Measurements from ENCODE around the gene LARP4. TPM values are rescaled to one million over a fixed set of nuclear protein-coding genes. Genes with fewer than 3 reads are reported as not detected.
"Not testable (repeated sequence)": the region's sequence is repeated elsewhere in the genome, so short reads cannot be mapped to it uniquely, and the experiment has no call there.

LARP4 gene
- polyA plus RNA-seq, 1 donor, result 49.9 TPM

DNA sequence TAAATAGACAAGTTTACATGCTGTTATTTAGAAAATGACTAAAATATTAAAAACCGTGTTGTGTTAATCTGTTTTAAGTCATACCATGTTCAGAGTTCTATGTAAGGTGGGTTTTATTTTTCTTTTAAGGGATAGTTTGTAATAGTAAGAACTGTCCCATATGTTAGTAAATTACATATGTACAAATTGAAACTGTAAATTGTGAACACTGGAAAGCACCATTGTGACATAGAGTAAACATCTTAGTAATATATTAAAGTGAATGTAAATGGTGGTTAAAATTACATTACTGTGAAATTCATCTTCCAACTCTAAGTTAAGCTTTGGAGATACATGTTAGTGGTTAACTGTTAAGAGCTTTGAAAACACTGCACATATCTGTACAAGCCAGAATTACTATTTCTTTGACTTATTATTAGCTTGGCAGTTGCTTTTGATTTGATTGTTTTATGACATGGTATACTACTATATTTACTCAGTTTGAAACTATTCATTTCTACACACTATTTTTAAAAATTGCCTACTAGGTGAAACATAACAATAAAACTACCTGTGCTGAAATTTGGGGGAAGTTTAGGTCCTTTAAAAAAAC, 76.7 kb downstream of the LARP4 start:
- DNase-seq, result no peak

DNA sequence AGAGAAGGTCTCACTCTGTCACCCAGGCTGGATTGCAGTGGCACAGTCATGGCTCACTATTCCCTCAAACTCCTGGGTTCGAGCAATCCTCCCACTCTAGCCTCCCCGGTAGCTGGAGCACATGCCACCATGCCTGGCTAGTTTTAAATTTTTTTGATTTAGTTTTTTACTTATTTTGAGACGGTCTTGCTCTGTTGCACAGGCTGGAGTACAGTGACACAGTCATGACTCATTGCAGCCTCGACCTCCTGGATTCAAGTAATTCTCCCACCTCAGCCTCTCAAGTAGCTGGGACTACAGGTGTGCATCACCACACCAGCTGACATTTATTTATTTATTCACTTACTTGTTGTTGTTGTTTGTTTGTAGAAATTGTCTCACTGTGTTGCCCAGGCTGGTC, 81.9 kb downstream of the LARP4 start:
- DNase-seq, result no peak

DNA sequence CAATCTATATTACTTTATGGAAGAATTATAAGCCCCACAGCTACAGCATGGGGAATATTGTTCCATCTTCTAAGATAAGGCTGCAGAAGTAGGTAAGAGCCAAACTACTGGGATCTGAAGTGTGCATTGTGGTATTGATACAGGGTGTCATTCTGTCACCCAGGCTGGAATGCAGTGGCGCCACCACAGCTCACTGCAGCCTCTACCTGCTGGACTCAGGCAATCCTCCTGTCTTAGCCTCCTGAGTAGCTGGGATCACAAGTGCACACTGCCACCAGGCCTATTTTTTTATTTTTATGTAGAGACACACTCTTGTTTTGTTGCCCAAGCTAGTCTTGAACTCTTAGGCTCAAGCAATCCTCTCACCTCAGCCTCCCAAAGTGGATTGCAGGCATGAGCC, 82.8 kb downstream of the LARP4 start:
- DNase-seq, result no peak

DNA sequence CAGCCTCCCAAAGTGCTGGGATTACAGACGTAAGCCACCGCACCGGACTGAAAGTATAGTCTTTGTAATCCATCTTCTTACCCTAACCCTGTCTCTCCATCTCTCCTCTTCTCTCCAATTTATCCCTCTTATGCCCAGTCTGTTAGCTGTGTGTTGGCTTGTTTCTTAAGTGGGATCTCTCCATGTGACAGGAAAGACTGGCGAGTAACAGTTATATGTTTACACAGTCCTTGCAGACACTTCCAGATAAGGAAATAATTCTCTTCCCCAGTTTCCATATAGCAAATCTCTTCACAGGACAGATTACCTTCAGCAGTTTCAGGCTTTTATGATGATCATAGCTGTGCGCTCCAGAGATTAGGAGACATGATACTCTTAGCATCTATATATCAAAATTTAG, 88.1 kb downstream of the LARP4 start:
- DNase-seq, result no peak

DNA sequence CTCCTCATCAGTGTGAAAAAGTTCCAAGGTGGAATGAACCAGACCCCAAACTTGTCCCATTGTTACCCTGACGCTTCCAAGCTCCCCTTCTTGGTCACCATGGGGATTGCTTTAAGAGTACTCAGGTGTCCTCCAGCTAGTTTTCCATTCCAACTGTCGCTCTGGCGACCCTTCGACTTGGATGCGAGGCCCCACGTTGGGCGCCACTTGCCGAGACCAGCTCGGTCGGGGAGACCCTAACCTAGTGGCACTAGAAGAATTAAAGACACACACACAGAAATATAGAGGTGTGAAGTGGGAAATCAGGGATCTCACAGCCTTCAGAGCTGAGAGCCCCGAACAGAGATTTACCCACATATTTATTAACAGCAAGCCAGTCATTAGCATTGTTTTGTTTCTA, 97.4 kb downstream of the LARP4 start:
- not testable (repeated sequence) for DNase-seq

DNA sequence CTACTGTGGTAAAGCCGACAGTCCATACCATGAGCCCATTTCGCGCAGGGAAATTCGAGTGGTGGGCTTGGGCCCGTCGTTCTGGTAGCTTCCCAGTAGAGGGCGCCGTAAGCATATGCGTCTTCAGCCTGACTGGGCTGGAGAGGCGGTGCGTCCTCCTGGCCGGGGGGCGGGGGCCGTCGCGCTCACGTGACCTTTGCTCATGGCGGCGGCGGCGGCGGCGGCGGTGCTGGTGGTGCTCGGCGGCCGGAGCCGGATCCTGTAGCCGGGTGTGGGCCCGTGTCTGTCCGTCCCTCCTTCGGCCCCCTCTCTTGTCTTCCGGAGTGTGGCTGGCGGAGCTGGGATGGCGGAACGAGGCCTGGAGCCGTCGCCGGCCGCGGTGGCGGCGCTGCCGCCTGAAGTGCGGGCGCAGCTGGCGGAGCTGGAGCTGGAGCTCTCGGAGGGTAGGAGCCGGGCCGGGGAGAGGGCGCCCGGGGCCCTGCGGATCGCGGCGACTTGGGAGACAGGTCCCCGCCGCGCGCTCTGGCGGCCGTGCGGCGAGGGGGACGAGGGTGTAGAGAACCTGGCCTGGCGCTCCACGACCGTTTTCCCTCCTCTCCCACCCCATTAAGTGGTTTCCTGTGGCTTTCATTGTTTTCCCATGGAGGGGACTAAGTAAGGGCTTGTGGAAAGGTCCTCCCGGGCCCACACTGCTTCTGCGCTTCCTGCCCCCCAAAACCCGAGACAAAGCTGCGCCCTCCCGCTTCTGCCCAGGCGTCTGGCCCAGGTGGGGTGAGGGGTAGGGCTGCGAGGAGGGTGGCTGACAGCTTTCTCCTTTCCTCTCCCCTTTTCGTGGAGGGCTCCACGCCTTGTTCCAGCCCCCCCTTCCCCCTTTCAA, 104.4 kb downstream of the LARP4 start, which contains the start of gene DIP2B:
Gene DIP2B (plus strand): TSS at position 188 of the 877 bp plus-strand sequence. CDS start 156 bp downstream, at position 344.
- DNase-seq, result peak; percentile 92

DNA sequence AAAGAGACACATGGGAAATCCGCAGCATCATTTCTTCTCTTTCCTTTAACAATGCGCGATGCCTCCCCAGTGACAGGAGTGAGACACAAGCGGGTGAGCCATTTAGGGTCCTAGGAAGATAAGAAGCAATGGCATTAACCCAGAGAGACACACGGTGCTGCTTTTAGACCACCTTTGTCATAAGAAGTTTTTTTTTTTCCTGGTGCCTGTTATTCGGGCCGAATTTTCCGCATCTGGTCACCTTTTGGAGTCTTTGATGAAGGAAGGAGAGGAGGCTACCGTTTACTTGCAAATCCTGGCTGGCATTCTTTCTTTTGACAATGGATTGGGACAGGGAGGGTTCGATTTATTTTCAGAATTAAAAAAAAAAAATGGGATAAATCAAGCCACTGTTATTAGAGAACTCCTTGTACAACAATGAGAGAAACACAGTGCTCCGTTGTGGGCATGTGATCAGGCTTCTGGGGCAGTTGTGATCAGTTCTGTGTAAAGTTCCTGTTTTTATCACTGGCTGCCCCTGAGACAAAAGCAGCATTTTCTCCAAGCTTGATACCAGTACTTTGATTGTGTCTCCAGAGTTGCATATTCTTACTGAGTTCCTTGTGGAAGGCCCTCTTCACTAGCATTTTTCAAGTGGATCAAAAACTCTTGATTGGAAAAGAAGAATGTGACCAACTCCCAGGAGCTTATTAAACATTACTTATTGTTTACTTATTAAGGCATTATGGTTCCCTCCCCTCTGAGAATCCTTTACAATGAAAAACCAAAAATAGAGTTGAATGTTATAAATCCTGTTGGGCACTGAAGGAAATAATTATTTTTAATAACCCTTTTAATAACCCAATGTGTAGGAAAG, 105.2 kb downstream of the LARP4 start:
- no peak for DNase-seq

DNA sequence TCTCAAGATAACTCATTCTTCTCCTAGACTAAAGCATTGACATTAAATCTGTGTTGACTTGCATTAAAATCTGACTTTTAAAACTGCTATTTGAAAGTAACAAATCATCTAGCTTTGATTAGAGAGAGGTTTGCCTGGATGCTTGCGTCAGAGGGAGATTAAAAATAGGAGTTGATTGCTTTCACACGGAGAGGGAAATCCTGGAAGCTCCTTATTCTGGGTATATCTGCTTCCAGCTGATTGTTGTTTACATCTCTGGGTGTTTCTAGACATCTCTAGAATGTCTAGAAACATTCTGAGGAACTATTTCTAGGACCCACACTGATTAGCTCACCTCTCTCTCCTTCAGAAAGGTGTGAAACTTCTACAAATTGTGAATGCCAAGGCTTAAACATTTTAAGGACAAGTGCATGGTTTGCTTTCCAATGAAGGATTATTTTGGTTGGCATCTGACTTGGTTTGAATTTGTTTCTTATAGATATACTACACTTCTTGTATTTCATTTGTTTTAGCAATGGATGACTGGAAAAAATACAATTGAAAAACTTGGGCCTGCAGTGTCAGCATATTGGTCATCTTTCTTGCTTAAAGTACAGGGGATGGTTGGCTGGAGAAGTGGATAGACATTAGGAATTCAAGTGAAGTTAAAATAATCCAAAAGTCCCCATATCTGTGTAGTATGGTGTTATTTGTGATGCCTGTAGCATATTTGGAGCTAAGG, 106.2 kb downstream of the LARP4 start:
- no peak for DNase-seq

DNA sequence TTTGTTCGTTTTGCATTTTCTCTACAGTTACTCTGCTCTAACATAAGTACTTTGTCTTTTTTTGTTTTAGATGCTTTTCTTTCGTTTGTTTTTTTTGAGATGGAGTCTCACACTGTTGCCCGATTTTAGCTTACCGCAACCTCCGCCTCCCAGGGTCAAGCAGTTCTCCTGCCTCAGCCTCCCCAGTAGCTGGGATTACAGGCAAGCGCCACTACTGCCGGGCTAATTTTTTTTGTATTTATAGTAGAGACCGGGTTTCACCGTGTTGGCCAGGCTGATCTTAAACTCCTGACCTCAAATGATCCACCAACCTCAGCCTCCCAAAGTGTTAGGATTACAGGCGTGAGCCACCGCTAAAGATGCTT, 106.8 kb downstream of the LARP4 start:
- no peak for DNase-seq

DNA sequence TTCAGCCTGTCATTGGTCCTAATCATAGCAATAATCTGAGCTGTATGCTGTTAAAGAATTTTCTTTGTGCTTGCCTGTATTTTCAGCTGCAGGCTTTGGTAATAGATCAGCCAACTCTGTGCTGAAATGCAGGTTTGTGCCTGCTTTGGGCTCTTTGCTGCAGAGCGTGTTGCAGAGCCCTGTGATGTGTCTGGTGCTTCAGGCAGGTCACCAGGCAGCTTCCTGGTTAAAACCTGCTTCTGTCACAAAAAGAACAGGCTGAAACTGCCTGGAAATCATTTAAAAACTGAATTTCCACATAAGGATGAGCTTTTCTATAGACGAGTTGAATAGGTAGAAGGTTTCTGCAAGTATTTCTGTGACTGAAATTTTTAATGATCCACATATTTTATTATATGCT, 107.2 kb downstream of the LARP4 start:
- DNase-seq, result no peak

DNA sequence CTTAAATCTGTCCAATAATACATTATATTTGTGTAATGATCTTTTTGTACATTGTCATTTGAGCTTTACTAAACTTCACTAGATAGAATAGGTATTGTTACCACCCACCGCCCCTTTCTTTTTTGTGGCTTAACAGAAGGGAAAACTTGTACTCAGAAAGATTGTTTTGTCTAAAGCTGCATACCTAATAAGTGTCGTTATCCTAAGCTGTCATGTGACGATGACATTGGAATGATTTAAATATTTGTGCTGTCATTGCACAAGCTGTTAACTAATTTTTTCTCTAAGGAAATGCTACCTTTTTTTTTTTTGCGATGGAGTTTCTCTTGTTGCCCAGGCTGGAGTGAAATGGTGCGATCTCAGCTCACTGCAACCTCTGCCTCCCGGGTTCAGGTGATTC, 107.7 kb downstream of the LARP4 start:
- no peak for DNase-seq

DNA sequence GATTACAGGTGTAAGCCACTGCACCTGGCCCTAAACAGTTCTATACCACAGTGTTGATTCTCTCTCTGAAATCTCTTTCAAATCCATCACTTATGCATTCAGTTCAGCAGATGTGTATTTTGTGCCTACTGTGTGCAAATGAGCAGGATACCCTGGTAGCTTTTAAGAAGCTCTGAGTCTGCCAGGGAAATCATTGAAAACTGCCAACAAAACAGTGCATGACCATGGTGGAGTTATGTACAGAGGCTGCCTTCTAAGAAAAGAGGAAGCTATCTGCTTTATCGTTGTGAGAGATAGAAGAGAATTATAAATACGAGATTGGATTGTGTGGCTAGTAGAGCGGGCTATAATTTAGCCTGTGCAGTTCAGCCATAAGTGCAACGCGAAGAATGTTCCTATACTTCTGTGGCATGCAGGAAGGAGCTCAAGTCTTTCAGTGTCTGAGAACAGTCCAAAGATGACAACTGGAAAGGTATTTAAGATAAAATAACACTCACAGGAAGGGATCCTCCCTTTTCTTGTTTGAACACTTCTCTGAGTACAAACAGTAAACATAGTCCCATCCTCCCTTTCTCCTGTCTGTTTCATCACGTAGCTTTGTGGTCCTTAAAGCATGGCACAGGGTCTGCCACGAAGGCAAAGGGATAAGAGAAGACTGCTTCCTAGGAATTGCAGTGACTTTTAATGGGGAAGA, 108.4 kb downstream of the LARP4 start:
- DNase-seq, result no peak

DNA sequence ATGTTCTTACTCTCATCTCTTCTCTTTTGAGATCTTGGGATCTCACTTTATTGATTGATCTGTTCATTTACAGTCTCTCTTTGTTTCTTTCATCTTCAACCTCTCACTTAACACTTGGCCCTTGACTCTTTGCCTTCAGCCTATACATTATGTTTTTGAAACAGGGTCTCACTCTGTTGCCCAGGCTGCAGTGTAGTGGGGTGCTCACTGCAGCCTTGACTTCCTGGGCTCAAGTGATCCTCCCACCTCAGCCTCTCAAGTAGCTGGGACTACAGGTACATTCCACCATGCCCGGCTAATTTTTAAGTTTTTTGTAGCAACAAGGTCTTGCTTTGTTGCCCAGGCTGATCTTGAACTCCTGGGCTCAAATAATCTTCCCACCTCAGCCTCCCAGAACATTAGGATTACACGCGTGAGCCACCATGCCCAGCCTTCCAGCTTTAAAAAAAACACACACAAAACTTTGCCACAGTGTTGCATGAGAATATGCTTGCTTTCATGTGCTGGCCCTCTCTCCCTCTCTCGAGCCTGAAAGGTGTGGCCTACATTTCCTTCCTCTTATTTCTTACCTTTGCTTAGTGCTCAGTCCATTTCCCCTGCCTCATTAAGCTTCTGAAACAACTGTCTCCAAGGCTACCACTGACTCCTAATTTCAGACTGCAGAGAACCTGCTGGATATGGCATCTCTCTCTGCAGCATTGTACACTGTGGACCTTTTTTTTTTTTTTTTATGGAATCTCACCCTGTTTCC, 114.0 kb downstream of the LARP4 start:
- DNase-seq, result no peak

DNA sequence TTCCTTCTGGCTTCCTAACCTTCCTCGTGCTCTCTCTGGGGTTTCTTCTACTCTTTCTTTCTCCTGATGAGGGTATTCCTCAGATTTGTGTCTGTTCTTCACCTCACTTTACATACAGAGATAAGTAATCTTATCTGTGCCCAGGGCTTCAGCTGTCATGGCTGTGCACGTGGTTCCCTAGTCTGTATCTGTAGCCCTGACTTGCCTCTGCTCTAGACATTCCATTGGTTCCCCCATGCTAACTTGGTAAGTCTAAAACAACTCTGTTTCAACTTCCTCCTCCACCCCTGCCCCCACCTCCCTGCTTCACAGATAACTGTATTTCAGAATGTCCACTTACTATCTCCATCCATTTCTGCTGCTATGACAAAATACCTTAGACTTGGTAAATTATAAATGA, 114.9 kb downstream of the LARP4 start:
- no peak for DNase-seq

DNA sequence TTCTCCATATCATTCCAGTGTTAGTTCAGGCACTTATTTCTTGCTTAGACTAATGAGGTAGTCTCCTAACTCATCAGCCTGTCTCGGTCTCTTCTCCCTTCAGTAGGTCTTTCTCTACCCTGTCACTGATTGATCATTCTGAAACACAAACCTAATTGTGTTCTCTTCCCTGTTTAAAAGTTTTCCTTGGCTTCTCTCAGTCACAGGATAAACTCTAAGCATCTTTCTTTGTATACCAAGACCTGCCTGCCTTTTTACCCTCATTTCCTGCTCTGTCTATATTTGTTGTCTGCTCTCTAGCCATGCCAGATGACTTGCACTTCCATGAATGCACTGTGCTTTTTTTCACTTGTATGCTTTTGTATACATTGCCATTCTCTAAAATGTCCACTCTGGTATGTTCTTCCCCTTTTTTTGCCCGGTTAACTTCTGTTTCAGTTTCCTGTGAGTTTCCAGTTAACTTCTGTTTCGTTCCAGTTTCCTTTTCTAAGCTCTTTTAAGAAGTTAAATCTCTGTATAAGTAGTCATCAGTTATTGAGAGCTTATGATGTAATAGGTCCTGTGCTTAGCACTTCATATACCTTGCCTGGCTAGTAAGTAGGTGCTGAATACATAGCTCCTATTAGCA, 116.8 kb downstream of the LARP4 start:
- no peak for DNase-seq

DNA sequence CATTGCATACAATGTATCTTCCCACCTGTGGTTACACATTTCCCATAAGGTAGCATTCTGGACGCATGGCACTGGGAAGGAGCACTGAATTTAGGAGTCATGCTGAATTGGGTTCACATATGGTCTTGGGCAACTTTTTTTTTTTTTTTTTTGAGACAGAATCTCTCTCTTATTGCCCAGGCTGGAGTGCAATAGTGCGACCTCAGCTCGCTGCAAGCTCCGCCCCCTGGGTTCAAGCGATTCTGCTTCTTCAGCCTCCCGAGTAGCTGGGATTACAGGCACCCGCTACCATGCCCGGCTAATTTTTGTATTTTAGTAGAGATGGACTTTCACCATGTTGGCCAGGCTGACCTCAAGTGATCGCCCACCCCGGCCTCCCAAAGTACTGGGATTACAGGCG, 117.4 kb downstream of the LARP4 start:
- no peak for DNase-seq

DNA sequence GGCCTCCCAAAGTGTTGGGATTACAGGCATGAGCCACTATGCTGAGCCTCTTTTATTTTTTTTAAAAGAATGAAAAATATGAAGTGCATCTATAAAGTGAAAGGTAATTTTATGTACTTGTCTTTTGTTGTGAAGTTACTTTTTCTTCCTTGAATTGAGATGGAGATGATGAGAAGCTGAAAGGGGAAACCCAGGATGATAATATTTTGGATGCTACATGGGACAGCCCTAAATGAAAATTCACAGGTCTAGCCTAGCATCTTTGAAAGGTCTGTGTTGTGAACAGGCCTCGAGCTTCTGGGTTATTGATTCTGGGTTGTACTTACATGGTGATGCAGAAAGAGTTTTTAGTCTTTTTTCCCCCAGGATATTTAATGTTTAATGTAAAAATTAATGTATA, 118.7 kb downstream of the LARP4 start:
- no peak for DNase-seq

DNA sequence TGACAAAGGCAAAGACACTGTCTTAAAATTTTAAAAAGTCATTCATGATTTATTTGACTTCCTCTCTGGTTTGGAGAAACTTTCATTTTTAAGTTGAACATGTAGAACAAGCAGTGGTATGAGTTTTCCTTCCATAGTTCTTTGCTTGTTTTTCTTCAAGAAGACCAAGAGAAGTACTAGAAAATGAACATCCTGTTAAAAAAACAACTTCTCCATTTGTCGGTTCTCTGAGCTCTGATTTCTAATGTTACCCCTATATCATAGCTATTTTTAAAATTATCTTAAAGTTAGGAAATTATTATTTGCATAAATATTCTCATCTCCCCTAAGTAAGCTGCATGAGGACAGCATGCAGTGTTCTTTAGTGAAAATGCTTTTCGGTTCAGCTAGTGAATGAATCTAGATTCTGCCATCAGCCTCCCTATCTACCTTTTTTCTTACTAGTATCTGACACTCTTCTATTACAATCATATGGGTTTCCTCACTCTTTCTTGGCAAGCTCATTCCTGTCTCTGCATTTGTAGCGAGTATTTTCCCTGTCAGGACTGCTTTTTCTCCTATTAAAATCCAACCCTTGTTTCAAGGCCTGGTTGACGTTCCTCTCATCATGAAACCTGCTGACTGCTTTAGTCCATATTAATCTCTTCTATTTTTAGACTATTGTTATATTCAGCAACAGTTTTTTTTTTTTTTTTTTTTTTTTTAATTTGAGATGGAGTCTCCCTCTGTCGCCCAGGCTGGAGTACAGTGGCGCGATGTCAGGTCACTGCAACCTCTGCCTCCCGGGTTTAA, 119.9 kb downstream of the LARP4 start:
- DNase-seq, result no peak

DNA sequence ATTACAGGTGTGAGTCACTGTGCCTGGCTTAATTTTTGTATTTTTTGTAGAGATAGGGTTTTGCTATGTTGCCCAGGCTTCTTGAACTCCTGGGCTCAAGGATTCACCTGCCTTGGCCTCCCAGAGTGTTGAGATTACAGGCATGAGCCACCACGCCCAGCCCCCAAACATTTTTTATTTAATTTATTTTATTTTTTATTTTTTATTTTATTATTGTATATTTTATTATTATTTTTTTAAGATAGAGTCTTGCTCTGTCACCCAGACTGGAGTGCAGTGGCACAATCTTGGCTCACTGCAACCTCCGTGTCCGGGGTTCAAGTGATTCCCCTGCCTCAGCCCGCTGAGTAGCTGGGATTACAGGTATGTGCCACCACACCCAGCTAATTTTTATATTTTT, 121.1 kb downstream of the LARP4 start:
- not testable (repeated sequence) for DNase-seq

Data from left kidney (tissue), 2 donors.